T47D (cell line): ENCODE measurements around the gene DNAAF5.
"Not testable (repeated sequence)": the region's sequence is repeated elsewhere in the genome, so short reads cannot be mapped to it uniquely, and the experiment has no call there.

Experiments
- DNase-seq, 2 experiments: peaks; one replicate each; pipeline versions ENCODE4 v3.0.0 to v3.0.0-alpha.2; 2011 to 2012; ENCODE audit warnings: low read depth in 1 of 2, low spot score in 1 of 2
- JUND ChIP-seq: IDR thresholded peaks from 2 replicates; pipeline ENCODE4 v1.6.1; 2012; ENCODE audit warnings: low read depth
- in situ Hi-C: cut with HindIII; loops from 2 replicates; pipeline ENCODE4 v1.10.0; 2016; ENCODE audit warnings: low sequenced_read_pairs, low pct_unique_long_range_greater_than_20kb

DNAAF5 gene

GRCh38 chr7:739455-739982, 13.0 kb downstream of the DNAAF5 start:
- TF ChIP-seq JUND, result no peak
- in situ Hi-C loops, result no loop called here
- DNase-seq, result no peak

DNA sequence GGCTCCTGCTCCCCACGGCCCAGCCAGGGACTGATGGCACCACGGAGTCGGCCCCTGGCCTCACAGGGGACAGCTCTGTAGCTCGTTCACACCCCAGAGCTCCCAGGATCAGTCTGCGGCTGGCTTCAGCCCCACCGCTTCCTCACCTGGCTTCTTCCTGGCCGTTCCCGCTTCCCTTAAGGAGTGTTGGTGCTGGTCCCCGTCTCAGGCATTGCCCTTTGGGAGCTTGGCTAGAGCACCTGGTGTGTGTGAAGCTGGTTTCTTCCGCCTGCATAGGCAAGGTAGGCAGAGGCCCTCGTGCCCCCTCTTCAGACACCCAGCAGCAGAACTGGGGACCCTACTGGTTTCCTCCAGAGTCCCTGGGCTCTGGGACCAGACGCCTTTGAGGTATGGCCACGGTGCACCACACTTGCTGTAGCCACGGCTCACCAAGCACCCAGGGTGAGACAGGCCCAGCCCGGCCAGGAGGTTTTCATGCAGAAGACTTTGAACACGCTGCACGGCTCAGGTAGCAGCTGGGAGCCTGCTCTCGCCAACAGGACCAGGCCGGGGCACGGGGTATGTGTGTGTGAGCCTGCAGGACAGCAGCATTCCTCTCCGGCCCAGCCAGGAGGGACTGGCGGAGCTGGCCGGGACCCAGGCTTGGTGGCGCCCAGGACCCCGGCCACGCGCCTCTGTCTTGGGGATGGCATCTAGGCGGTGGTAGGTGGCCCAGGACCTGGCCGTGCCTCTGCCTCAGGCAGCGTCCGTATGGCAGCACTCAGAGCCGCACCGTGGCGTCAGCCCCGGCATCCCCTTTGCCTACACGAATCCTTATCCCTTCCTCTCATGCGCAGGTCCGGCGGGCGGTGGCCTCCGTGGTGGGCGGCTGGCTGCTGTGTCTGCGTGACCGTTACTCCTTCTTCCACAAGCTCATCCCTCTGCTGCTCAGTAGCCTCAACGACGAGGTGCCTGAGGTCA, 13.8 kb downstream of the DNAAF5 start:
- in situ Hi-C loops, result no loop called here
- TF ChIP-seq JUND, result no peak
- no peak for DNase-seq

GRCh38 chr7:741191-741671, 14.7 kb downstream of the DNAAF5 start:
- in situ Hi-C loops, result no loop called here
- DNase-seq, result no peak
- no peak for TF ChIP-seq JUND

DNA sequence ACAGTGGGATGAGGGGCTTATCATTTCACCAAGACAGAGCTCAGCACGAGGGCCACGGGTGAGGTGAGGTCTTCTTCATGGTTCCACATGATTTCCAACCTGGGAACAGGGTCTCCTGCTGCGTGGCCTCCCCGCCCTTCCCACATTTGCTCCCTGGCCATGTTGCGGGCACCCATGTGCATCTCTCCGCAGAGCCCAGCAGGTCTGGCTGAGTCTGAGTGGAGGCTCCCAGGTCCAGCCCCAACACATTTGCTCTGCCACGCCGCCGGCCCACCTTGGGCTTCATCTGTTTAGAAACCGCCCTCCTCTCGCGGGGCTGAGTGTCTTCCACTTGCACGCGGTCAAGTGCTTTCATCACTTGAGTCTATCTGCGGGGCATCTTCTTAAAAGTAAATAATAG, 15.4 kb downstream of the DNAAF5 start:
- TF ChIP-seq JUND, result no peak
- in situ Hi-C loops, result no loop called here
- no peak for DNase-seq

DNA sequence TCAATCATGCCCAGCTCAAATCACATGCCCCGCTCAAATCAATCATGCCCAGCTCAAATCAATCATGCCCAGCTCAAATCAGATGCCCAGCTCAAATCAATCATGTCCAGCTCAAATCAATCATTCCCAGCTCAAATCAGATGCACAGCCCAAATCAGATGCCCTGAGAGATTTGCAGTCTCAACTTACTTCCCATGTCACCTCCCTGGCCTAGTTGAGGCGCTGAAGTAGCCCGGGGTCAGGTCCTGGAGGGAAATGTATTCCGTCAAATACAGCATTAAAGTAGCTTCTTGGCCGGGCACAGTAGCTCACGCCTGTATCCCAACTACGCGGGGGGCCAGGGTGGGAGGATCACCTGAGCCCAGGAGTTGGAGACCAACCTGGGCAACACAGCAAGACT, 16.3 kb downstream of the DNAAF5 start:
- DNase-seq, result no peak
- TF ChIP-seq JUND, result no peak
- in situ Hi-C loops, result no loop called here

DNA sequence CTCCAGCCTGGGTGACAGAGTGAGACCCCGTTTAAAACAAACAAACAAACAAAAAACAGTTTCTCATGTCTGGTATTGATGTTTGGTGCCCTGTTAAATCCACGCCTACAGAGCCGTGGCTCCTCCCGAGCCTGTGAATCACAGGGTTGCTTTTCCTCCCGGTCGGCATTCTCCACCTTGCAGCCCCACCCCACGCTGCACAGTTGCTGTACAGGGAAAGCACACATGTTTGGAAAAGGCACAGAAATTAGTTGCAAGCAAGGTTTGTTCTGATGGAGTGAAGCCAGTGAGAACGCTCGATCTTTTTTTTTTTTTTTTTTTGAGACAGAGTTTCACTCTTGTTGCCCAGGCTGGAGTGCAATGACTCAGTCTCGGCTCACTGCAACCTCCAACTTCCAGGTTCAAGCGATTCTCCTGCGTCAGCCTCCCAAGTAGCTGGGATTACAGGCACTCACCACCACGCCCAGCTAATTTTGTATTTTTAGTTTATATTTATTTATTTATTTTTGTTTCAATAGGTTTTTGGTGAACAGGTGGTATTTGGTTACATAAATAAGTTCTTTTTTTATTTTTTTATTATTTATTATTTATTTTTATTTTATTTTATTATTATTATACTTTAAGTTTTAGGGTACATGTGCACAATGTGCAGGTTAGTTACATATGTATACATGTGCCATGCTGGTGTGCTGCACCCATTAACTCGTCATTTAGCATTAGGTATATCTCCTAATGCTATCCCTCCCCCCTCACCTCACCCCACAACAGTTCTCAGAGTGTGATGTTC, 17.0 kb downstream of the DNAAF5 start:
- DNase-seq, in situ Hi-C loops: not testable (repeated sequence)

- in situ Hi-C loops, DNase-seq: not testable (repeated sequence)
Measured at GRCh38 chr7:744128-744520, 17.6 kb downstream of the DNAAF5 start.

GRCh38 chr7:744854-745430, 18.4 kb downstream of the DNAAF5 start:
- in situ Hi-C loops, result no loop called here
- no peak for DNase-seq
- no peak for TF ChIP-seq JUND

DNA sequence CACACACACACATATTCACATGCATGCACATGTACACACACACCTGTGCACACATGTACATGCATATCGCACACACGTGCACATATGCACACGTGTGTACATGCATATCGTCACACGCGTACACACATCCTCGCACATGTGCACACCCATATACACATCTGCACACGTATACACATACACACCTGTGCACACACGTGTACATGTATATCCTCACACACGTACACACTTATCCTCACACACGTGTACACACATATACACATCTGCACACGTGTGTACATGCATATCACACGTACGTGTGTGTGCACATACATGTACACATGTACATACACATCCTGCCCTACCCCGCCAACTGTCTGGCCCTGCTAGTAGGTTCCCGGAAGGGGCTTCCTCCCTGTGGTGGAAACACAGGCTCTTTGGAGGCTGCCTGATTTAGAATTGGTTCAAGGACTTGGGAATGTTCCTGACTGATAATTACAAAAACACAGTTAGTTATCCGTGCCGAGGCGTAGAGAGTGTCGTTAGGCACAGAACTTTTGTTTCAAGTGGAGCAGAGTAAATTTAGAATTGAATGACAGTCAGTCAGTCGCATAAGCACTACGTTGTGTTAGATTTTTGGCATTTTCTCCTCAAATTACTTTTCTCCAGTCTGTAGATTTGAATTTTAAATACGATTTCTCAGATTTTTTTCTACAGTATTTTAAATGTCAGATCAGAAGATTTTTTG, 19.1 kb downstream of the DNAAF5 start:
- in situ Hi-C loops, result no loop called here
- no peak for TF ChIP-seq JUND
- no peak for DNase-seq

DNA sequence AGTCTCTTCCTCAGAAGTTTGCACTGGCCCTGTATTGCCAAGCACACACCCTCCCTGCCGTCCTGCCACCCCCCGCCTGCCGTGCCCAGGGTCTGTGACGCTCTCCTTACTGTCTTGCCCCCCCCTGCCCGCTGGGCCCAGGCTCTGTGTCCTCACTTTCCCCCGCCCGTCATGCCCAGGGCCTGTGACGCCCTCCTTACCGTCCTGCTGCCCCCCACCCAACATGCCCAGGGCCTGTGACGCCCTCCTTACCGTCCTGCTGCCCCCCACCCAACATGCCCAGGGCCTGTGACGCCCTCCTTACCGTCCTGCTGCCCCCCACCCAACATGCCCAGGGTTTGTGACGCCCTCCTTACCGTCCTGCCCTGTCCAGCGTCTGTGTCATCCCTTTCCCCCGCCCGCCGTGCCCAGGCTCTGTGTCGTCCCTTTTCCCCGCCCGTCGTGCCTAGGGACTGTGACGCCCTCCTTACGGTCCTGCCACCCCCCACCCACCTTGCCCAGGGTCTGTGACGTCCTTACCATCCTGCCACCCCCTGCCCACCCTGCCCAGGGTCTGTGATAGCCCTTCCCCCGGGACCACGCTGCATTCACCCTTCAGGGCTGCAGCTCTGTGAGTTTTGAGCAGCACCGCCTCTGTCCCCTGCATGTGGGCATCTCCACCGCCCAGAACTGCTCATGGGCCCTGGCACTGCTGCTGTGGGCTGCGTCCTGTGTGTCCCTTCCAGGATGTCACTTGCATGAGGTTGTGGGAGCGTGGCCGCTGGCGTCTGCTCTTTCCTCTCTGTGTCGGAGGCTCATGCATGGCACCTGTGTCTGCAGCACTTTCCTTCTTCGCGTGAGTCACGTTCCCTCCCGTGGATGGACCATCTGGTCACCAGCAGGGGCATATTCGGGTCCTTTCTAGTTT, 19.9 kb downstream of the DNAAF5 start:
- no peak for TF ChIP-seq JUND
- in situ Hi-C loops, result no loop called here
- no peak for DNase-seq

- TF ChIP-seq JUND, result no peak
Measured at GRCh38 chr7:747186-747585, 20.7 kb downstream of the DNAAF5 start.

More at GRCh38 chr7:747186-747585, 20.7 kb downstream of the DNAAF5 start:
- in situ Hi-C loops, result no loop called here
- DNase-seq, result no peak
